Activated CD4-positive, alpha-beta T cell treated with anti-CD3 and anti-CD28 coated beads, Interleukin-2, amount 50 U/mL, for 1 hour (primary cell): Measurements from ENCODE around the gene RPRML.
"Not testable (repeated sequence)": the region's sequence is repeated elsewhere in the genome, so short reads cannot be mapped to it uniquely, and the experiment has no call there.

ENCODE experiments used
- DNase-seq: peaks from one replicate; pipeline ENCODE4 v3.0.0-alpha.2; 2020

Gene RPRML

DNA sequence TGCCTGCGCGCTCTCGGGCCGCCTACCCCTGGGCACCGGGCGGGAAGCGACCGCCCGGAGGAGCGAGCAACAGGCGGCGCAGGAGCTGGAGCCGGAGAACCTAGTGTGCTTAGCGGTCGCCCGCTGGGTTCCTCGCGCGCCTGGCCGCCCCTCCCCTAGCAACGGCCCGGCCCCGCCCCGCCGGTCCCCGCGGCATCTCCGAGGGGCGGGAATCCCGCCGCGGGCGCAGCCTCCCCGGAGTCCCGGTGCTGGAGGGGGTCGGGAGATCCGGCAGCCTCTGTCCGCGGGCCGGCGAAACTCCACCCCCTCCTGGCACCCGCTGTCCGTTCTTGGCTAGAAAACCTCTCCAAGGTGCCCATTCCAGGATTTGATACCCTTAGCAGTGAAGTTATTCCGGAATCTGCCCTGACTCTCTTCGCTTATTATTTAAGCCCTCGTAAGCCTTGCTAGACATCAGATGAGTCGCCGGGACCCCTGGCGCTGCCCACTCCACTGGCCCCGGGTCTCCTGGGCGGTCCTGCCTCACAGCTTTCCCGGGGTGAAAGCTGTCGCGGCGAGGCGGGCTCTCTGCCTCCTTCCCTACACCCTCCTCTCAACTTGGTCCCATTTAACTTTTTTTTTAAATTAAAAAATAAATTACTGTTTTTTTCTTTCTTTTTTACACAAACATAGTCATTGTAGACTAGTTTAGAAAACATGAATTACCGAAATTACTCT is at the start of gene RPRML:
Gene RPRML (minus strand): TSS at position 107 of the 717 bp plus-strand sequence. CDS start 246 bp downstream, outside the sequence.
- no peak for DNase-seq

DNA sequence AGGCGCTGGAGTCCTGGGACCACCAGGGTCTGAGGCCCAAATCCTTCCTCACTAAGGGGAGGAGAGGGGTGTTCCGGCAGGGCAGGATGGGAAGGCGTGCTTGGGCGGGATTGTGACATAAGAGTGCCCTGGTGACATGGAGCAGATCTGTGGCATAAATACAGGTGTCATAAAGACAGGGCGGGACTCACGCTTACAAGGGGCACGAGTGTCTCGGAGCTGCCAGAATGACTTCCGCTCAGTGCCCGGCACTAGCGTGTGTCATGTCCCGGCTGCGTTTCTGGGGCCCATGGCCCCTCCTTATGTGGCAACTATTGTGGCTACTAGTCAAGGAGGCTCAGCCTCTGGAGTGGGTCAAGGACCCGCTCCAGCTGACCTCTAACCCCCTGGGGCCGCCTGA is 37.9 kb upstream of the RPRML start:
- not testable (repeated sequence) for DNase-seq

- no peak for DNase-seq
Measured at GRCh38 chr17:47013341-47013740, 34.3 kb upstream of the RPRML start.

- DNase-seq: no peak
Measured at GRCh38 chr17:47012457-47012856, 33.4 kb upstream of the RPRML start.

DNA sequence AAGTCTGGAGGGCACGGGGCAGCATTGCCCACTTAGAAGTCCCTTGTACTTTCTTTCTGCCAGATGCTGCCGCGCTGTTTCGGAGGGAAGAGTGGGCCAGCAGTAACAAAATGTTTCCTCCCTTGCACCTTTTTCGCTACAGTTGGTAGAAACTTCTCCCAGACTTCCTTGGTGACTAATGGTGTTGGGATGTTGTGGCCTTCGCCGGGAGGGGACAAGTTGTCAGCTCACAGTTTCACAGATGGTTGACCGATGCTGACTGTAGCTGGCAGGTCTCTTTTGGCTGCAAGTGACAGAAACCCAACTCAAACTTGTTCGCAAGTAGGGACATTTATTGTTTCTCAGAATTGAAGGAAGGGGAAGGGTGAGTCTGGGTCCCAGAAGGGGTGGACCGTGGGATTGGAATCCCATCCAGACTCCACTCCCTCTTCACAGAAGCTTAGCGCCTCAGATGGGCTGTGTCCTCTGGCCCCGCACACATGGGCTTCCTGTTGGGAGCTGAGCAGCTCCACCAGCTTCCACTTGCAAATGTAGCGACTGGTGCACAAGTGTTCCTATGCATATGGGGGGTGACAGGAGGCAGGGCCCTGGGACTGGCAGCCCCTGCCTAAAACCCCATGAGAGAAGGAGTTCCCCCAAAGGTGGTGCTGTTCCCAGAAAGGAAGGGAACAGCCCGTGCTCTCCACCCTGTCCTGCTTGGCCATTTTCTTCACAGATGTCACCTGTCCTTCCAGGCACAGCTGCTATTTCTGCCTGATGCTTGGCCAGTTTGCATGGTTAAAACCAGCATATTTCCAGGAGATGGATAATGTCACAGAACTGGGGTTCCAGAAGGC is 30.9 kb upstream of the RPRML start:
- no peak for DNase-seq

DNA sequence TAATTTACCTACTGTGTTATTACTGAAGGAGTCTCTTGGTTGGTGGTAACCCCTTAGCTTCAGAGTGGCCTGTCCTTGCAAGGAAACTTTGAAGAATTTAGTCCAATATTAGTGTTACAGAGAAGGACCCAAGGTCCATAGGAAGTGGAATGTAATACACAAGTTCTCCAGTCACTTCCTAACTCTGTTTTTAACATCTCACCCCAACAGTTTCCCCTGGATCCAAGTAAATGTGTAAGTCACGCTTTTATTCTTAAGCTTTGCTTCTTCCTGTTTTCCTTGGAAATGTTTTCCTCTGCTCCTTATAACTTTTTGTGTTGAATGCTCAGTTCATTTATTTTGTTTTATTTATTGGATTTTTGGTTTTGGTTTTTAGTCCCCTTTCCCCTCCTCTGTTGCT is 25.9 kb upstream of the RPRML start:
- DNase-seq: no peak

- not testable (repeated sequence) for DNase-seq
Measured at GRCh38 chr17:47003864-47004263, 24.8 kb upstream of the RPRML start.

DNA sequence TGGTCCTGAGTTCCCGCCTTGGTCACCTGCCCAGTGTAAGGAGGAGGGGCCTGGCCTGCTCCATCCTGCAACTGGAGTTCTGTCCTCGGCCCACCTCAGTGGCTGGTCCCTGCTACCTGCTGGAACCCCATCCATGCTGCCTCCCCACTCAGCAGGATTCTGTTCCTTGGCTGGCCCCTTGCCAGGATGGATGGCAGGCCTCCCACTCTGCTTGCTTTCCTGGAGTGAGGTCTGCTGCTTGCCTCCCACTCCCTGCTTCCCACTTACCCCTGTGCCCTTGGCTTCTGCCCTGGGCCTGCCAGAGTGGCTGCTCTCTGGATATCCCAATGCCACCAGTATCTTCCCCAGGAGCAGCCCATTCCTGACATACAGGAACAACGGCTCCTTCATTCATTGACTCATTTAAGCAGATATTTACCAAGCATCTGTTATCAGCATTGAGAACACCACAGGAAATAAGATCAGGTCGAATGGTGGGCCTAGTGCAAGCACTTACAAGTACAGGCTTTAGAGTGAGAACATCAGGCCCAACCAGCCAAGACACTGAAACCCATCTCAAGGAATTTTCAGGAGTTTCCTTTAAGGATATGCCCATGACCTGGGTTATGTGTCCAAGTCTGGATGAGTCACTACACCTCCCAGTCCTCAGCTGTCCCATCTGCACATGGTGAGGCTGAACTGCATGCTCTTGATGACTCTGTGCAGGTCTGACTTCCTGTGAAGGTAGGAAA is 17.0 kb upstream of the RPRML start:
- no peak for DNase-seq

DNA sequence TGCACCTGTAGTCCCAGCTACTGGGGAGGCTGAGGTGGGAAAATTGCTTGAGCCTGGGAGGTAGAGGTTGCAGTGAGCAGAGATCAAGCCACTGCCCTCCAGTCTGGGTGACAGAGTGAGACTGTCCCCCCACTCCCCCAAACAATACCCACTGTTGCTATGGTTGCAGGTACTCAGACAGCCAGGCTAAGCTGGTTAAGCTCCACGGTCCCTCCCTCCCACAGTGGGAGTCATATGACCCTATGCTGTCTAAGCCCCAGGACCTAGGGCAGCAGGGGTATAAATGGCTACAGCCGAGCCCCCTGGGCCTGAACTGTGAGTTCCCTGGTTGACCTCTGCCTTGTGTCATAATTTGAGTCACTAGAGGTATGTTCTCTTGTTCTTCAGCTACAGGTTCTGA is 15.9 kb upstream of the RPRML start:
- DNase-seq: no peak

- DNase-seq: no peak
Measured at GRCh38 chr17:46991617-46992016, 12.6 kb upstream of the RPRML start.

DNA sequence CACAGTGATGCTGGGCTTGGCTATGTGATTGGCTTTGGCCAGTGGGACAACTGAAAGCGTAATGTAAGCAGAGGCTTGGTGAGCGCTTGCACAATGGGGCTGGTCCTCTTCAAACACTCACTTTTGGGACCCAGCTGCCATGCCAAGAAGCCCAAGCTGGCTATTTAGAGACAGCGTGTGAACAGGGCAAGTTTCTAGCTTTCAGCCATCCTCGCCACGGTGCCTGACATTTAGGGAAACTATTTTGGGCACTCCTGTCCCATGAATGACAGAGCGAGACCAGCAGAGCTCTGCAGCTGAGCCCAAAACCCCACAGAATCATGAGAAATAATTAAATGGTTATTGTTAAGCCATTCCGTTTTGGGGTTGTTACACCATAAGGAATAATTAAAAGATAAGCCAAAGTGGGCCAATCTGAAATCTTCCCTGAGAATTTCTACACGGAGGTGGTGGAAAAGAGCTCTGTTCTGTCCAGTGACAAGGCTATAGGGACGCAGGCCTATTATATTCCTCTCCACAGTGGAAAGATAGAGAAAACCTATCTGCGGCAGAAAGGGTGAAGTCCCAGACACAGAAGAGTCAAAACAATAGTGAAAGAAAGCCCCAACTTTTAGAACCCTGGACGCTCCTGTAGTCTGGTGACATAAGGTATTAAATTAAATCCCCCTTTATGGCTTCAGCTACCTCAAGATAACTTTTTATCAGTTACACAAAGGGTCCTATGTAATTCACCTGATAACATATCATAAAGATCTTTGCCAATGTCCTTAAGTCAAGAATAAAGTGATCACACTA is 10.8 kb upstream of the RPRML start:
- no peak for DNase-seq

GRCh38 chr17:46987927-46988326 is 8.9 kb upstream of the RPRML start:
- not testable (repeated sequence) for DNase-seq

DNA sequence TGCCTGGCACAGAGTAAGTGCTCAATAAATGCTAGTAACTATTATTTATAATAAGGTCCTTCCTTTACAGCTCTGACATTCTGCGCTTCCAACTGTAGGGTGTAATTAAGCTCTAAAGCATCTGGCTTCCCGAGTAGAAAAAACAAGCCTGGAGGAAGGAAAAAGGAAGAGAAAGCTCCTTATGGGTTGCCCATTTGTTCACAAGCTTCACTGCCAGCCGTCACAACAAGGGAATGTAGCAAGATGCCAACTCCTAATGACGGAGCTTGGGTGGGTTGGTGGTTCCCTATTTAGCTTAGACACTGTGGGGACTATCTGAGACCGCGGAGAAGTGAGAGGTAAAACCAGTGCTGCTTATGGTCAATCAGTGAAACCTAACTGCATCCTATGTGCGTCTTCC is 7.3 kb upstream of the RPRML start:
- no peak for DNase-seq

DNA sequence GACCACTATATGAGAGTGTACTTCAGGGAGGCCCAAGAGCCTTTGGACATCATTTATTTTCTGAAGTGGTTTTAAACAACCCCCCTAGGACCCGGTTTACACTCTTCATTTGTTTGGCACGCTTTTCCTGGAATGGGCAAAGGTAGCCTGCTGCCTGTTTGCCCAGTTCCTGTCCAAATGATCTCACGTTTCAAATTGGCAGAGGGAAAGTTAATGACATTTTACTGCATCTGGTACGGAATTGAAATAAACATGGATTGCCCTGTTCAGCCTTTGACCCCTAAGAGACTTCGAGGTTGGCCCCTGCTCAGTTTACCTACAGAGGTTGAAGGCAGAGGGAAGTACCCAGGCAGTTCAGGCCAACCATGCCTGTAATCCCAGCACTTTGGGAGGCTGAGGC is 5.8 kb upstream of the RPRML start:
- DNase-seq: no peak

DNA sequence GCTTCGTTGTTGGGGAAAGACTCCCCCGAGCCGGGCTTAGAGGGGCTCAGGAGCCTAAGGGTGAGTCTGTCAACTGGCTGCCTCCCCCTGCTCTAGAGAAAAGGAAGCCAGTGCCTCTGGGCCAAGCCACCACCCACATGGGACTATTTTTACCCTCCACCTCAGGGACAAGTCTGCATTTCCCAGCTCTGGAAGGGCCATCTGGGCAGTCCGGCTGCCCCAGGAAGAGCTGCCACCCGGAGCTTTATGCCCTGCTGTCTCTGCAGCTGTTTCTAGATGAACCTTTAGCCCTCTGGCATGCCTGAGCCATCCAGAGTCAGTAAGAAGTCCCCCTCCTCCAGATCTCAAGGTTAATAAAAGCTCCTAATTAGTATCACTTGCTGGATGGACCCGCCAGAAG is 5.3 kb upstream of the RPRML start:
- DNase-seq: no peak

DNA sequence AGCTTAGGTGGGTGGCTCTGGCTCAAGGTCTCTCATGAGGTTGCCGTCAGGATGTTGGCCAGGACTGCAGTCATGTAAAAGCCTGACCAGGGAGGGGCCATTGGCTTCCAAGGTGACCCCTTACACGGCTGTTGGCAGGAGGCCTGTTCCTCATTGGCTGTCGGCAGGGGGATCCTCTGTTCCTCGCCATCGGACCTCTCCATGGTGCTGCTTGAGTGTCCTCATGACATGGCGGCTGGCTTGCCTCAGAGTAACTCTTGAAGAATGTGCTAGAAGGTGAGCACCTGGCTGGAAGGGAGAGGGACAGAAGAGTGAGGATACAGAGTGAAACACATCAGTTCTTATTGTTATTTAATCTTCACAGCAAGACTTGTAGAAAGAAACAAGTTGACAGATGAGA is 4.7 kb upstream of the RPRML start:
- no peak for DNase-seq

DNA sequence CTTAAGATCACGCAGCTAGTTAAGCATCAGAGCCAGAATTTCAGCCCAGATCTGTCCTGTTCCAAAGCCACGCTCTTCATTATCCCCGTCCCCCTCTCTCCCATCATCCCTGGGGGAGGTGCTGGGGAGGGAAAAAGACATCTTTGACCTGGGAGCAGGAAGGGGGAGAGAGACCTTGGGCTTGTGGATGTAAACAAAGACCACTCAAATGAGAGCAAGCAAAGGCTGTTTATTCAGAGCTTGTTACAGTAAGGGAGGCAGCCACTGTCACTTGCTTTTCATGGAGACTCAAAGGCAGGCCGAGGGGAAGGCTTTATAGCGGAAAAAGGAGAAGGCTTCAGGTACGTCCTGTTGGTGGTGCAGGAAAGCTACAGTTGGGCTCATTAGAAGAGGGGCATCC is 3.5 kb upstream of the RPRML start:
- DNase-seq: no peak

GRCh38 chr17:46978489-46979146 is 435 bp downstream of the RPRML start:
- no peak for DNase-seq

DNA sequence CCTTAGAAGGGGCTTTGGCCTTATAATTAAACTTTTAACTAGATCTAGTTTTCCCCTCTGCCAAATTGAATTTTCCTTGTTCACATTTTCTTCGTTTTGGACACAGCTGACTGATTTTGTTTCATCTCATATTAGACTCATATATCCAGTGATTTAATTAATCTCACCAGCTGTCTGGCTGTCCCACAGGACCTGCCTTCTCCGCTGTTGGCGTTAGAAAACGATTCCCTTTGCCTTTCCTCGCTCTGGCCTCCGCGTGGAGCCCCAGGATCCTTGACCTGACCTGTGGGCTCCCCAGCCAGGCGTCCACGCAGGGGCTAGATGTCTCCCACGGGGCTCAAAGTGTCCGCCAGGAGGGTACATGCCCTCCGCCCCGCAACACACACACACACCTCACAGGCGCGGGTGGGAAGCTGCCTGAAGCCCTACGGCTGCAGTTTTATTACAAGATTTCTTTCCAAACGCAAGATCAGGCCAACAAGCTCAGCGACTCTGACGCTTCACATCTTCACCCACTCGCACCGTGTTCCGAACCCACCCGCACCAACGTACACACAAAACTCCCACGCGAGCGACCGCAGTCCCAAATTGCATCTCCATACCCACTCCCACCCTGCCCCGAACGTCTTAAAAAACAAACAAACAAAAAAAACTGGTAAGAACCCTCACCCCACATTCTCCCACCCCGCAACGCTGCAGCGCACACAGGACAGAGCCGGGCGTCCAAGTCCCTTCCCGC is 1.1 kb downstream of the RPRML start:
- DNase-seq: no peak

DNA sequence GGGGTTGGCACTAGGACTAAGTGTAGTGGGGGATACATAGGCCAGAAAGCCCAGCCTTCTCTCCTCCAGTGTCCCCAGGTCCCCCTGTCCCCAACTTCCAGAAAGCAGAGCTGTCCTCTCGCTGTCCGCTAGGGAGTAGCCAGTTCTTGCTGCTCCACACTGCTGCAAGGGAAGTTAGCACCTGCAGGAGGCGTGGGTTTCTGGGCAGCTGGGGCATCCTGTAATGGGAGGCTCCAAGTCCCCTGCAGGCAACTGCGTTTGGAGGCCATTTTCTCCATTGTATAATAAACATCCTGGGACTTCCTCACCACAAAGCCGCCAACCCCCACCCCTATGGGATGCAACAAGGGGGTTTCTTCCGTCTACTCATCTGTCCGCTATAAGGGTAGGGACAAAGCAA is 1.7 kb downstream of the RPRML start:
- no peak for DNase-seq

DNA sequence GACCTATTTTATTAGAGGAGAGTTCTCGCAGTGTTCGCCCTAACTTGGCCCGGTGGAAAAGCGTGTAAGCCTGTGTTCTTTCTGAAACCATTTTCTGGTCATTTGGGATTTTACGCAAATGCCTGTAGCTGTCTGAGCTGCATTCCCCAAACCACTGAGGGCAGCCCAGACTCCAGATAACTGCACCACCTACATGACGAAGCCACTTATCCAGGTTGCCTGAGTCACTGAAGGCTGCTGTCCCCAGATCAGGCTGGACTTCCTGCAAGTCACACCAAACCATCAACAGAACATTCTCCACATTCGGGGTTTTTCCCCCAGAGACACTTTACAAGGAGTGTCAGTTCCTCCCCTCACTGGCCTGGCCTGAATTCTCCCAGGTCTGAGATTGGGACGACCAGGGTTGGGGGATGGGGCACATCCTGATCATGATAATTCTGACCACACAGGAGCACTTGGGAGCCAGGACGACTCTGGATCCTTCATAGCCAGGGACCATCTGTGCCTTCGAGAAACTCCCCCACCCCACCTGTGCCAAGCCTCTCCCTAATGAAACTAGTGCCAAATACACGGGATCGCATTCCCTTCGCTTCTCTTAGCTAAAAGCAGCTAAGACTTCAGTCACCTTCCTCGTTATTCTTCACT is 2.3 kb downstream of the RPRML start:
- DNase-seq: no peak
